Mammary microvascular endothelial cell (primary cell): Measurements from ENCODE around the gene CLIP3. TPM values are rescaled to one million over a fixed set of nuclear protein-coding genes. Genes with fewer than 3 reads are reported as not detected.

ENCODE experiments used
- total RNA-seq: library from RNA; depleted of rRNA; stranded (reverse); fragments of >200 nt; gene quantifications from 2 replicates; pipeline ENCODE4 v1.2.3, GENCODE V29; 2015

The CLIP3 gene
- 1.9 and 2.1 TPM in 2 replicates for total RNA-seq

DNA sequence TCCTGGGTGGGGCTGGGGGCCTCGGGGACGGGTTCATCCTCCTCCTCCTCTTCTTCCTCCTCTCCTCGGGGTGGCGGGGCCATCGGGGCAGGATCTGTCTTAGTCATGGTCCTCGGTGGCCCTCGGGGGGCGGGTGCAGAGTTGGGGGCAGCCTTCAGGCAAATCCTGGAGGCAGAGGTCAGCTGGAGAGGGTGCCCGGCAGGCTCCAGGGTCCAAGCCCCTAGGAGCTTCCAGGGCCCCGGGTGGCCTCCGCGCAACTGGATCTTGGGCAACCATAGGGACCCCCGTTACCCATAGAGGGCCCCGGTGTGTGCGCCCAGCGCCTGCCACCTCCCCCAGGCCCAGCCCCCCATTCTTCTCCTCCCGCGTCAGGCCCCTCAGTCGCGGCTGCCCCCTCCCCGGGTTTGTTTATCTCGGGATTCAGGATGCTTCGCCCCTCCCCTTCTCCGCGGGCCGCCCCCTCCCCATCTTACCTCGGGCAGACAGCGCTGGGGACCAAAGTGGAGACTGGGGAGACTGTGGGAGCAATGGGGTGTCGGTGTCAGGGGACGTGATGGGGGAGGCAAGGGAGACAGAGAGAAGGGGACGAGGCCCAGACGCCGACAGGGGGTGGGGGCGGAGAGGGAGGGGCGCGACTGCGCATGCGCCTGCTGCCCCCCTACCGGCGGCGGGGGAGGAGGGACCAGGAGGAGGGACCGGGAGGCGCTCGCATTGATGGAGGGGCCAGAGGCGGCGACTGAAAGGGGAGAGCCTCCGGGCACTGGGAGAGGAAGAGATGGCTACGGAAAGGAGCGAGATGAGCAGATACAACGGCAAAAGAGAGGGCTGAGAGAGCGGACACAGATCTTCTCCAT, at the start of gene CLIP3:
TSS of gene CLIP3 (minus strand) at position 623 of the 854 bp plus-strand sequence. CDS start at position 107, 516 bp downstream.

DNA sequence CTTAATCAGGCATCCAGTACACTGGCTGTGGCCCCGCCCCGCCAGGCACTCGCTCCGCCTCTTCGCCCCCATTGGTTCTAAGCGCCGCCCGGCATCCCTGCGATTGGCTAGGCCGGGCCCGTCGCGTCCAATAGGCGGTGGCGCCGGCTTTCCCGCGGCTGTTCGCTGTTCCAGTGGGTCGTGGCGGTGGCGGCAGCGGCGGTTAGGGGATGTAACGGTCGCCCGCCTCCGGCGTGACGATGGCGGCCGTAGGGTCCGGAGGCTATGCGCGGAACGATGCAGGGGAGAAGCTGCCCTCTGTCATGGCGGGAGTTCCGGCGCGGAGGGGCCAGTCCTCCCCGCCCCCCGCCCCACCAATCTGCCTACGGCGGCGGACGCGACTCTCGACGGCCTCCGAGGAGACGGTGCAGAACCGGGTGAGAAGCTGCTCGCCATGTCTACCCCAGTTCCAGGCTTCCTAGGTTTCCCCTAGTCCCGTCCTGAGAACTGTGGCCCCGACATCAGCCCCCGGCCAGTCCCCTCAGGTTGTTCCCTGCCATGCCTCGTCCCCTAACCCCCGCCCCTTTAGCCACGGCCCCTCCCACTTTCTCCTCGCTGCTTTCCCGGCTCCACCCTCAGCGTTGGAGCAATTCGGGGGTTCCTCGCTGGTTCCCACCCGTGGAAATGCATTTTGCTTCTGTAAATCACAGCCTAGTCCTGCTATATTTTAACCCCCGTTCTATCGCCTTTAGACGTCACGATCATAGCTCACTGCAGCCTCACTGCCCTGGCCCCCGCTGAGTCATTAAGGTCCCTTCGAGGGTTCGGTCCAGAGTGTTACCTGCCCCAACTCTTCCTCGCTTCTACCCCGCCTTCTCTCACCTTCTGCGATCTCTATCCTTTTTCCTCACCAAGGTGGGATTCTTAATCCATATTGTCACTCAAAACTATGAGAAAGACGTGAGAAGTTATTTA, 22.3 kb upstream of the CLIP3 start, which contains the start of gene WDR62:
TSS of gene WDR62 (plus strand) at position 165 of the 954 bp plus-strand sequence. CDS start at position 240, 75 bp downstream.

GRCh38 chr19:36054119-36054732, 21.6 kb upstream of the CLIP3 start, which contains the start of gene THAP8:
Gene THAP8, minus strand, starts transcription at chr19:36054285. Its CDS starts 68 bp downstream, at chr19:36054217.

DNA sequence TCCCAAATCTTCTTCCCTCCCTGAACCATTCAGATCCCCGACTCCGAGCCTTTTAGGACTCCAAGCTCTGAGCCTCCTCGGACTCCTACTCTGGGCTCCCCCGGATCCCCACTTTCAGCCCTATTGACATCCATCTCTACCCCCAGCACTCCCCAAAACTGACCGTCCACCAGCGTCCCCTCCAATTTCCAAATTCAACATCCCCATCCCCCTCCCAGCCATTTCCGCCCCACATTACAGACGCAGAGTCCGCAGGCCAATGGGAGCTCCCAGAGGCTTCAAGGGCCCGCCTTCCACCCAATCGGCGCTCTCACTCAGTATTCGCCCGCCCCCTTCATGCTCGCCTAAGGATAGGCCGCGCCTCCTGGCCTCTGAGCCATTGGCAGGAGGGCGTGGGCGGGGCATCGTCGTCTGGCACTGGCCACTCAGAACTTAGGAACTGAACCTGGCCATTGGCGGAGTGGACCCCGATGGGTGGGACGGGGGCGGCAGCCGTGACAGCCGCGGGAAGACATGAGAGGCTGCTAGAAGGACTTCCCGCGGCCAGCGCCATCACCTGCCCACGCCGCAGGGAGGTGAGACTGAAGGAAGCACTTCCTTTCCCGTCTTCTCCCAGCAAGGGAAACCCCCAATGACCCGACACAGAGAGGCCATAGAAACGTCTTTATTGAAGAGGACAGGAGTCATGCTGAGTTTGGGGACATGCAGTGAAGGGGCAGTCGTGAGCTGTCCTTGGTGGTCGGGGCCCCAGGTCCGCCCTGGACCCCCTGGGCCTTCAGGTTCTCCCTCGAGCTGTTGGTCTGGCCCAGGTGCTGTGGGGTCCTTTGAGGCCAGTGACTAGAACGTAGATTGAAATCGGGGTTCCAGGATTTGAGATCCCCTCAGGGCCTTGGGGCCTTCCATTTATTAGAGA, 18.4 kb downstream of the CLIP3 start, which contains the start of gene ALKBH6:
TSS of gene ALKBH6 (minus strand) at position 202 of the 913 bp plus-strand sequence. CDS start 816 bp downstream, outside the sequence.

DNA sequence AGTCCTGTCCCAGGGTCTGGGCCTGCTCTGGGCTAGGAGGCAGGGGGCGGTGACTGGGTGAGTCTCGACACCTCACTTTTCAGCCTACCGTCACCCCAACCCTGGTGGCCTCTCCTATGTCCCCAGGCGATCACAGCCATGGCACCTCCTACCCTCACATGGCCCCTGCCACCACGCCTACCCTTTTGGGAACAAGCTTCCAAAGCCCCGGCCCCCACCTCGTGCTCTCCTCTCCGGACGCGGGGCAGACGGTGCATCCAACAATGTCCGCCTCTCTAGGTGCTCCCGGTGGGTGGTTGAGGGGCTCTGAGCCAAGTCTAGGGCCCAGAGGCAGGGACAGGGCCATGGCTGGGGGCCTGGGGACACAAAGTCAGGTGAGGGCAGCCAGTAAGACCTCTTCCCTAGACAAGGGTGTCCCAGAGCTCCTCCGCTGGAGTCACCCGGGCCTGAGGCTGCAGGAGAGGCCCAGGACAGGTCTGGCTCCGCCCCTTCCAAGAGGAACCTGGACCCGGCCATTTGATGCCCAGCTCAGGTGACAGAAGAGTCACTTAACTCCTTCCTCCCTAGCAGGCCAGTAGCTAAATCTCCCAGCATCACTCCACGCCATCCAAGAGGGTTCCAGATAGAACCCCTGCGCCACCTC, 24.2 kb downstream of the CLIP3 start, which contains the start of gene SYNE4:
TSS of gene SYNE4 (minus strand) at position 478 of the 643 bp plus-strand sequence. CDS start at position 346, 132 bp downstream.

DNA sequence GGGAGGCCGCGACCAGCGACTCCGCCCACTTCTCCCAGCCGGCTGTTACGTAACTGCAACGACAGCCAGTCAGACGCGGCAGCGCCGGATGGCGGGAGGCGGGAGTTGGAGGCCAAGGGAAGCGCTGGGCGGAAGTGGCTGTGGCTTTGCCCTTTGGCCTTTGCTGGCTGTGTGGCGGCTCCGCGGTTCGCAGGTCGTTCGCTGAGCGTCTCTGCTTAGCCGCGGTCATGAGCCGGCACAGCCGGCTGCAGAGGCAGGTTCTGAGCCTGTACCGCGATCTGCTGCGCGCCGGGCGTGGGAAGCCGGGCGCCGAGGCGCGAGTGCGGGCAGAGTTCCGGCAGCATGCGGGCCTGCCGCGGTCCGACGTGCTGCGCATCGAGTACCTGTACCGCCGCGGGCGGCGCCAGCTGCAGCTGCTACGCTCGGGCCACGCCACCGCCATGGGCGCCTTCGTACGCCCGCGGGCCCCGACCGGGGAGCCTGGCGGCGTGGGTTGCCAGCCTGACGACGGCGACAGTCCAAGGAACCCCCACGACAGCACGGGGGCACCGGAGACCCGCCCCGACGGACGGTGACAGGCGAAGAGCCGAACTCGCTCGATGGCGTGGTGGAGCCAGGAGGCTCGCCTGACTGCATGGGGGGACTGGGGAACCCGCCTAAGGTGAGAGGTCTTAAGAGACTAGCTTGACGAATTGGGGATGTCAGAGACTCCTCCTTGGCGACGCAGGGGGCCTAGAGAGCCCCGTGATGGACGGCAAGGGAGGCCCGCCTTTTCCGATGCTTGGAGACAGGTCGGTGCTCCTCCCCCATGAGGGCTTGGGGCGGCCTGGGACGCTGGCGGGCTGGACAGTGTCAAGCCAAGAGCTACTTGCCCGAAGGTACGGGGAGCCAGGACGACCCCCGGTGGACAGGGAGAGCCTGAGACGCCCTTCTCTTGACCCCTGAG, 37.4 kb downstream of the CLIP3 start, which contains the start of gene SDHAF1:
TSS of gene SDHAF1 (plus strand) at position 141 of the 946 bp plus-strand sequence. CDS start at position 228, 87 bp downstream.

Other genes with a start within 250 kb of the CLIP3 start
- gene PRODH2, start 220.0 kb downstream of the CLIP3 start, total RNA-seq, result not detected in 2 replicates
- not detected in 2 replicates for gene NPHS1, start 180.4 kb downstream of the CLIP3 start, total RNA-seq
- gene KIRREL2, start 176.0 kb downstream of the CLIP3 start, total RNA-seq, result not detected in 2 replicates
- 3.9 and 7.4 TPM in 2 replicates for gene APLP1, start 164.3 kb downstream of the CLIP3 start, total RNA-seq
- 2.2 and 2.7 TPM in 2 replicates for gene NFKBID, start 132.3 kb downstream of the CLIP3 start, total RNA-seq
- not detected in 2 replicates for gene HCST, start 130.3 kb downstream of the CLIP3 start, total RNA-seq
- not detected in 2 replicates for gene TYROBP, start 124.6 kb downstream of the CLIP3 start, total RNA-seq
- 4.5 and 5.2 TPM in 2 replicates for gene LRFN3, start 96.5 kb downstream of the CLIP3 start, total RNA-seq
- 17.8 and 19.1 TPM in 2 replicates for gene SDHAF1, start 37.7 kb downstream of the CLIP3 start, total RNA-seq
- not detected in 2 replicates for gene SYNE4, start 24.1 kb downstream of the CLIP3 start, total RNA-seq
- 21.0 and 23.0 TPM in 2 replicates for gene ALKBH6, start 18.7 kb downstream of the CLIP3 start, total RNA-seq
- 5.8 and 6.0 TPM in 2 replicates for gene THAP8, start 21.4 kb upstream of the CLIP3 start, total RNA-seq
- 9.1 and 10.9 TPM in 2 replicates for gene WDR62, start 22.0 kb upstream of the CLIP3 start, total RNA-seq
- not detected in 2 replicates for gene OVOL3, start 78.3 kb upstream of the CLIP3 start, total RNA-seq
- gene POLR2I, start 82.0 kb upstream of the CLIP3 start, total RNA-seq, result 46.2 and 58.1 TPM in 2 replicates
- gene TBCB, start 82.6 kb upstream of the CLIP3 start, total RNA-seq, result 272 and 320 TPM in 2 replicates
- gene CAPNS1, start 107.2 kb upstream of the CLIP3 start, total RNA-seq, result 265 and 334 TPM in 2 replicates
- 20.4 and 29.4 TPM in 2 replicates for gene COX7A1, start 119.6 kb upstream of the CLIP3 start, total RNA-seq
- 1.2 and 1.9 TPM in 2 replicates for gene ZNF565, start 181.8 kb upstream of the CLIP3 start, total RNA-seq
- 67.8 and 79.5 TPM in 2 replicates for gene ZNF146, start 182.2 kb upstream of the CLIP3 start, total RNA-seq